RWPE2 (cell line): ENCODE data around the gene ANKS6.

Source experiments
- ATAC-seq: fragments of 200-7000 bp; cut with Tn5 transposase; 3 replicates; pipeline ENCODE4 v1.9.1; 2021; ENCODE audit warnings: low read depth
- DNase-seq: peaks from one replicate; pipeline ENCODE4 v3.0.0-alpha.2; 2020; ENCODE audit warnings: low spot score
- H3K27ac ChIP-seq: fragments of 450-650 bp; 2 replicates; pipeline ENCODE4 v1.5.1; 2017; ENCODE audit warnings: mild to moderate bottlenecking; ENCODE audit not compliant: poor library complexity, severe bottlenecking
- H3K27me3 ChIP-seq: fragments of 250-450 bp; sonication (Bioruptor Pico); 2 replicates; pipeline ENCODE4 v1.5.1; 2021; ENCODE audit warnings: mild to moderate bottlenecking, moderate library complexity; ENCODE audit not compliant: insufficient read depth, poor library complexity, severe bottlenecking
- H3K36me3 ChIP-seq: fragments of 250-450 bp; sonication (Bioruptor Pico); 2 replicates; pipeline ENCODE4 v1.5.1; 2020; ENCODE audit warnings: low read depth, mild to moderate bottlenecking, moderate library complexity
- H3K4me1 ChIP-seq: fragments of 250-450 bp; sonication (Bioruptor Pico); 2 replicates; pipeline ENCODE4 v1.5.1; 2021; ENCODE audit warnings: mild to moderate bottlenecking, moderate library complexity; ENCODE audit not compliant: insufficient read depth, poor library complexity, severe bottlenecking
- H3K4me3 ChIP-seq: fragments of 250-450 bp; sonication (Bioruptor Pico); 2 replicates; pipeline ENCODE4 v1.5.1; 2021; ENCODE audit warnings: mild to moderate bottlenecking, moderate library complexity; ENCODE audit not compliant: severe bottlenecking
- H3K9me3 ChIP-seq: fragments of 250-450 bp; sonication (Bioruptor Pico); 2 replicates; pipeline ENCODE4 v1.5.1; 2021; ENCODE audit warnings: mild to moderate bottlenecking, moderate library complexity; ENCODE audit not compliant: severe bottlenecking
- TF ChIP-seq, protein P1 (sequence below): fragments of 450-650 bp; IDR thresholded peaks from one replicate; pipeline ENCODE4 v1.5.1; 2017; ENCODE audit warnings: mild to moderate bottlenecking, moderate library complexity; ENCODE audit not compliant: poor library complexity, severe bottlenecking

The ANKS6 gene

DNA sequence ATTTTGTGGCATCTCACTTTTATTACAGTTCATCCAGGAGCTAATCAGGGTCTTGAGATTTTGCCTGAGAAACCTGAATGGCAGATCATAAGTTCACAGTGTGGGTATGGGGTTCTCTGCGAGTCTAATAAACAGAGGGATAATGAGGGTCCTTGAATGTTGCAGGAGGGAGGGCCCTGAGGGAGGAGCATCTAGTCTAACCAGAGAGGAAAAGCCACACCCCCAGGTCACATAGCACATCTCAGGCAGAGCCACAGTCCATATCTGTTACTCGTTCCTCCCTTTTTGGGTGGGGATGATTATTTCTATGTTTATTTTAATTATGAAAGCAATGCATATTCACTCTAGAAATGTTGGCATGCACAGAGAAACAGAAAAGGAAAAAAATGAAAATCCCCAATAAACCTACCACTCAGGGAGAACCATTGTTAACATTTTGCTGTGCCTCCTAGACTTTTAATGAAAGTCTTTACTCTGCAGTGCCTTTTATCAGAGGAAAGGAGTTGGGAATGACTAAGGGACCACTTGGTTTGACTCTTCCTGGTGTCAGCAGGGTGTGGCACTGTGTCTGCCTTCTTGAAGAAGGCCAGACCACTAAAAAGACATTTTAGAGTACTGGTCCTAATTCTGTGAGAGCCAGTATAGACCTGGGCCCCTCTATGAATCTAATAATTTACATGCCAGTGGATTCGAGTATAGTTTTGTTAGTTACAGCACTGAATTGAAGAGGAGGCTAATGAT is 13.9 kb upstream of the ANKS6 start:
- TF ChIP-seq, protein P1, sequence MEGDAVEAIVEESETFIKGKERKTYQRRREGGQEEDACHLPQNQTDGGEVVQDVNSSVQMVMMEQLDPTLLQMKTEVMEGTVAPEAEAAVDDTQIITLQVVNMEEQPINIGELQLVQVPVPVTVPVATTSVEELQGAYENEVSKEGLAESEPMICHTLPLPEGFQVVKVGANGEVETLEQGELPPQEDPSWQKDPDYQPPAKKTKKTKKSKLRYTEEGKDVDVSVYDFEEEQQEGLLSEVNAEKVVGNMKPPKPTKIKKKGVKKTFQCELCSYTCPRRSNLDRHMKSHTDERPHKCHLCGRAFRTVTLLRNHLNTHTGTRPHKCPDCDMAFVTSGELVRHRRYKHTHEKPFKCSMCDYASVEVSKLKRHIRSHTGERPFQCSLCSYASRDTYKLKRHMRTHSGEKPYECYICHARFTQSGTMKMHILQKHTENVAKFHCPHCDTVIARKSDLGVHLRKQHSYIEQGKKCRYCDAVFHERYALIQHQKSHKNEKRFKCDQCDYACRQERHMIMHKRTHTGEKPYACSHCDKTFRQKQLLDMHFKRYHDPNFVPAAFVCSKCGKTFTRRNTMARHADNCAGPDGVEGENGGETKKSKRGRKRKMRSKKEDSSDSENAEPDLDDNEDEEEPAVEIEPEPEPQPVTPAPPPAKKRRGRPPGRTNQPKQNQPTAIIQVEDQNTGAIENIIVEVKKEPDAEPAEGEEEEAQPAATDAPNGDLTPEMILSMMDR, result no peak
- H3K9me3 ChIP-seq, result no peaks in the 10 kb centered on the region
- no peaks in the 10 kb centered on the region for H3K36me3 ChIP-seq
- no peaks in the 10 kb centered on the region for H3K27me3 ChIP-seq
- no peak overlapping the region for H3K4me3 ChIP-seq
- DNase-seq, result no peak
- H3K4me1 ChIP-seq, result peaks cover 8% of the 10 kb centered on the region
- no peak overlapping the region for H3K27ac ChIP-seq
- no peak for ATAC-seq

GRCh38 chr9:98809311-98810101 is 13.2 kb upstream of the ANKS6 start:
- Histone ChIP-seq H3K9me3 (no peaks in the 10 kb centered on the region), H3K27me3 (no peaks in the 10 kb centered on the region), H3K4me3 (no peak overlapping the region), H3K4me1 (peaks cover 9% of the 10 kb centered on the region), H3K36me3 (no peaks in the 10 kb centered on the region), H3K27ac (no peak overlapping the region)
- DNase-seq (no peak), ATAC-seq (no peak)
- TF ChIP-seq, protein P1, result no peak

DNA sequence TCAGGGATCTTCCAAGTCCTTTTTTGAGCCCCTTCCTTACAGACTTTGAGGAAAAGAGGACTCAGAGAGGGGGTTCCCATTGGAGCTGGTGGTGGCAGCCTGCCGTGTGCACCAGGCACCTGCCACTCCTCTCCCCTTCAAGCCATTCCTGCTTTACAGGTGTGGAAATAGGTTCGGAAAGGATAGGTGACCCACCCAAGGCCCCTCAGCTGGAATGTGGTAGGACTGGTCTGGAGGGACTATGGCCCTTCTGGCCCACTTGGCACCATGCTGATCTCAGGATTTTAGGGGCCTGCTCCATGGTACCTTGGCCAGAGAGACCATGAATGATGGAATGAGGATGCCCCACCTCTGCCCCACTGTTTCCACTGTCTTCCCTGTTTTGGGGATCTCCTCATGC is 12.5 kb upstream of the ANKS6 start:
- TF ChIP-seq, protein P1, result no peak
- H3K4me3 ChIP-seq, result no peak overlapping the region
- peaks cover 15% of the 10 kb centered on the region for H3K4me1 ChIP-seq
- DNase-seq, result no peak
- no peaks in the 10 kb centered on the region for H3K36me3 ChIP-seq
- H3K27me3 ChIP-seq, result no peaks in the 10 kb centered on the region
- H3K27ac ChIP-seq, result no peak overlapping the region
- ATAC-seq, result no peak
- H3K9me3 ChIP-seq, result no peaks in the 10 kb centered on the region

- no peak for DNase-seq
Measured at GRCh38 chr9:98808411-98808815, 12.1 kb upstream of the ANKS6 start.

More at GRCh38 chr9:98808411-98808815, 12.1 kb upstream of the ANKS6 start:
- Histone ChIP-seq H3K9me3 (no peaks in the 10 kb centered on the region), H3K36me3 (no peaks in the 10 kb centered on the region), H3K4me3 (no peak overlapping the region), H3K4me1 (peaks cover 15% of the 10 kb centered on the region), H3K27ac (no peak overlapping the region), H3K27me3 (no peaks in the 10 kb centered on the region)
- TF ChIP-seq, protein P1, result no peak
- ATAC-seq, result no peak
